GM12873 (cell line): Measurements from ENCODE around the gene ITPR2.

Experiments used
- CTCF ChIP-seq: IDR thresholded peaks from 2 replicates; pipeline ENCODE4 v1.5.1; 2012; ENCODE audit warnings: low read depth, mild to moderate bottlenecking, moderate library complexity, low read length, control low read depth; ENCODE audit not compliant: insufficient read depth; ENCODE audit errors: missing control alignments

Gene ITPR2

GRCh38 chr12:26736563-26737486 lies 96.2 kb downstream of the ITPR2 start:
- TF ChIP-seq CTCF, result no peak

GRCh38 chr12:26735249-26735639 lies 97.8 kb downstream of the ITPR2 start:
- TF ChIP-seq CTCF, result no peak

- TF ChIP-seq CTCF, result no peak
Observed at GRCh38 chr12:26734510-26735248, 98.3 kb downstream of the ITPR2 start.

- TF ChIP-seq CTCF, result no peak
Observed at GRCh38 chr12:26732005-26732908, 100.7 kb downstream of the ITPR2 start.

- TF ChIP-seq CTCF, result no peak
Observed at GRCh38 chr12:26730481-26731350, 102.3 kb downstream of the ITPR2 start.

GRCh38 chr12:26728205-26729050 lies 104.6 kb downstream of the ITPR2 start:
- no peak for TF ChIP-seq CTCF
